GM18873 (cell line): Measurements from ENCODE around the gene NUP210L.

ENCODE experiments used
- ATAC-seq: cut with Tn5 transposase; IDR thresholded peaks from one replicate; pipeline ENCODE4 v1.9.1; 2021; ENCODE audit warnings: mild to moderate bottlenecking, moderate library complexity, moderate number of reproducible peaks; ENCODE audit not compliant: unreplicated experiment, low FRiP score

NUP210L gene

DNA sequence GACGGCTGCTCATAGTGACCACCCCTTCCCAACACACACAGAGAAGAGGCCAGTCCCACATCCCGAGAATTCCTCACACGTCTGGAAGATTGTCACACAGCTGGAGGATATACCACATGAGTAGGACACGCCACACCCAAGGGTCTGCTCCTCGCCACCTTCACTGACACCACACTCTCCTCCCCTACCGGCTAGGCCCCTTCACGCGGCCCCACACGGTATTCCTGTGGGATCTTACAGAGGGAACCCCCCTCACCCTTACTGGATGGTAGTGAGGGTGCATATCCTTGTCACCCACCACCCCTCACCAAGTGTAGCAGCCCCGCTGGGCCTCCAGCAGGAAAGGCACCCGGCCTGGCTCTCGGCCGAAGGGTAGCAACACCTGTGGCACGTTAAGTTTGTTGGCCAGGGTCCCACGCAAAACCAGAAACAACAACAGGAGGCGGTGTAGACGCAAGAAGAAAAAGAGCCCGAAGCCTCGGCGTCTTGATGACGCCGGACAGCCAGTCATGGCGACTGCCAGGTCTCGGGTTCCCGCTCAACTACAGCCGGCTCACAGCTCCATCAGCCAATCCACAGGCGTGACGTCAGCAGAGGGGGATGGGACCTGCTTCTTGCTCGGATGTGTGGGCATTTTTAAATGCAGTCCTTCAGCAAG lies at the start of gene NUP210L:
TSS of gene NUP210L (minus strand) at position 540 of the 658 bp plus-strand sequence.
- no peak for ATAC-seq

DNA sequence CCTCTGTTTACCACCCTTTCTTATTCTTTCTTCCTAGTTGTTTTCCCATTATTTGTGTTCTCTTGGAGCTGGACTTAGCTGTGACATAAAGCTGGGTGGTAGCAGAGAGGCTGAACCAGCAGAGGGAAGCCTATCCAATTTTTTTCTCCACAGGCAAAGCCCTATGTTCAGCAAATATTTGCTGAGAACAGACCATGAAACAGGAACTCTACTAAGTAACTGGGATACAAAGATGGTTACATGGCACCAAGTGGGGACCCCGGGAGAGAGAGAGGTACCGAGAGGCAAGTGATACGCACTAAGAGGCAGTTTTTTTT lies 44.6 kb upstream of the NUP210L start:
- ATAC-seq, result no peak

GRCh38 chr1:154198756-154199562 lies 44.1 kb upstream of the NUP210L start:
- no peak for ATAC-seq

- ATAC-seq, result no peak
Observed at GRCh38 chr1:154193821-154194220, 38.9 kb upstream of the NUP210L start.

GRCh38 chr1:154192476-154192875 lies 37.6 kb upstream of the NUP210L start:
- no peak for ATAC-seq

GRCh38 chr1:154191990-154192461 lies 37.2 kb upstream of the NUP210L start, which contains the start of gene TPM3:
Gene TPM3 (minus strand): TSS chr1:154192100. CDS start chr1:154192018, 82 bp downstream.
- no peak for ATAC-seq

GRCh38 chr1:154190550-154190949 lies 35.7 kb upstream of the NUP210L start:
- no peak for ATAC-seq

DNA sequence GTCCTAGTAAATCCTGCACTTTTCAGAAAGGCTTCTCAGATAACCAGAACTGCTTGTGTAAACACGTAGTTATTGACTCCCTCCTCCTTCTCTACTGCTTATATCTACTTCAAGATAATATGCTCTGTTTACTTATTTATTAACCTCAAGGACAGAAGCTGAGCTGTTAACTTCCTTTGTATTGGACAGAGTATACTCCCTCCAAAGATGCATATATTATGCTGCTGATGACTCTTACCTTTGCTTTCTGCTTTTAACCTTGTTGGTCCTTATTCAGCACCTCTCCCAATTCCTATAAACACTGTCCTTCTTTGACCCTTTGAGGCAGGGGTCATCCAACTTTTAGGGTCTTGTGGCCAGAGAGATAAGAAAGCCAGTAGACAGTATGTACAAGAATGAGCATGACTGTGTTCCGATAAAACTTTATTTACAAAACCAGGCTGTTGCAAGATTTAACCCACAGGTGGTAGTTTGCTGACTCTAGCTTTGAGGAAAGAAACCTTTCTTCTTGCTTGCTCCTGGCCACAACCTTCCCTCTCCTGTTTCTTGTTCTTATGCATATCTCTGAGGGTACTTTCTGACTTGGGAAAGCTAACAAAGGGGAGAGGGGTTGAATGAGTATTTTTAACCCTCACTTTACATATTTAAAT lies 32.1 kb upstream of the NUP210L start:
- ATAC-seq, result no peak

DNA sequence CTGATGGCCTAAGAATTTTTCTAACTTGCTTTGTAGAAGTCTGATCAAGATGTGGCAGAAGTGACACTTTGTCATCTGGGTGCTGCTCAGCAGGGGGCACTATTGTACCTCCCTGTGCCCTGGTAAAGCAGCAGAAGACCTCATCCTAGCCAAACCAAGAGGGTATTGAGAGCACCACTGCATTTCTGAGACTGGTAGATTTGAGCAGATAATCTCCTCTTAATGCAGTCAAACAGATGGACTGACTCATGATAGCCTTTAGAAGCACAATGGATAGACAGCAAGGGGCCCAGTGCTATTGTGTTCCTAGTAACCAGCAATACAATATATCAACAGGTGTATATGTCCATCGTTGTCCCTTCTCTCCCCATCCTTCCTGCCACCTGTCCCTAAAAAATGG lies 31.3 kb upstream of the NUP210L start:
- ATAC-seq, result no peak

GRCh38 chr1:154183046-154183915 lies 28.4 kb upstream of the NUP210L start:
- peak; percentile 60 for ATAC-seq

- peak; percentile 30 for ATAC-seq
Observed at GRCh38 chr1:154182344-154183045, 27.6 kb upstream of the NUP210L start.

GRCh38 chr1:154181944-154182343 lies 27.1 kb upstream of the NUP210L start:
- no peak for ATAC-seq

DNA sequence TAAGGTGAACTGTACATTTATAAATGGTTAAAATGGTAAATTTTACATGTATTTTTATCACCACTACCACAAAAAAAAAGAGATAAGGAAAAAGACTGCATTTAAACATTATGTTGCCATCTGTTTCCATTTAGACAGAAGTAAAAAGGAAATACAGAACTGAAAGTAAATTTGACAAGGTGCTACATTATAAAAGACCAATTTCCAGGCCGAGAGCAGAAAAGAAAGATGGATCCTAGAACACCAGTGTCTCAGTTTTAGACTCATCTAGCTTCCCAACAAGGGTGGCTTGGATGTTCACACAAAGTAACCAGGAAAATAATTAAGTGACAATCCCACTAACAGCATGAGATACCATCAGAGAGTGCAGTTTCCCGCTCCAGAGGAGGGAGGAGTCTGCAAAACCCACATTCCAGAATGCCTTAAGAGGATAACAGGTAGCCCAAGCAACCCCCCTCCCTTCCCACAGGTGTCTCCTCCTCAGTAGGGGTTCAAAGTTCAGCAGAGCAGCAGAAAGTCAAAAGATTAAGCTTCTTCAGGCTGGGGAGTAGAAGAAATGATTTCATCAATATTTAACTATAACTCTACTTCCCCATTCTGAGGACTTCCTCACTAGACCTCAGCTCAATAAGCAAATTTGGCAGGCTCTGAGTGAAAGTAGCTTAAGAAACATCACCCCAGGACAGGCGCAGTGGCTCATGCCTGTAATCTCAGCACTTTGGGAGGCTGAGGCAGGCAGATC lies 25.2 kb upstream of the NUP210L start:
- no peak for ATAC-seq

DNA sequence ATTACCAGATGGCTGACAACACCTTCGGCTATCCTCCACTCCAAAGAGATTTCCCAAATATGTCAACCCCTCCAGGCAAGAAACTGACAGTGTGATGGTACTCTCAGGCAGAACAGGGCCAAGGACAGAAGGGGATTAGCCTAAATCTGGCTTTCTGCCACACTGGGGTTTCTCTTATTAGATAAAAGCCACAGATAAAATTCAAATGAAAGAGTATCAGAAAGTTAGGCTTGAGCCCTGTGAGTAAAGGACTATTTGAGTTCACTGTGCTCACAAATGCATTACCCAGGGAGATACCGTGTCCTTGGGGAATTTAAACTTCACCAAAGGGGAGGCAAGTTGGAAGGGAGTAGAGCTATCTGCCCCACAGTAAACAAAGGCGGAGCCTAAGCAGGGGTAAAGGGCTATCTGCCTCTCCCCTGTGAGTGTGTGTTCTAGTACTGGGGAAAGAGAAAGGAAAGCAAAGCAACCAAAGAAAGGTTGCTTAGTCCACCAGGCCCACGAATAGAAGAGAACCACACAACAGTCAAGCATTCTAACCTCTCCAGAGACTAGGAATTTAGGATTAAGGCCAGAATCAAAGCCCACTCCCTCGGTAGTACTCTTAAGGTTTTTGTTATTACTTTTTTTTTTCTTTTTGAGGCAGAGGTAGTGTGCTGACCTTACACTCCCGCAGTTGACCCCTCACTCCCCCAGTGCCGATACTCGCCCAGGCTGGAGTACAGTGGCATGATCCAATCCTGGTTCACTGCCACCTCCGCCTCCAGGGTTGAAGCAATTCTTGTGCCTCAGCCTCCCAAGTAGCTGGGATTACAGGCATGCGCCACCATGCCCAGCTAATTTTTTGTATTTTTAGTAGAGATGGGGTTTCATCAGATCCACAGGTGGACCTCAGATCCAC lies 24.3 kb upstream of the NUP210L start:
- ATAC-seq, result no peak

DNA sequence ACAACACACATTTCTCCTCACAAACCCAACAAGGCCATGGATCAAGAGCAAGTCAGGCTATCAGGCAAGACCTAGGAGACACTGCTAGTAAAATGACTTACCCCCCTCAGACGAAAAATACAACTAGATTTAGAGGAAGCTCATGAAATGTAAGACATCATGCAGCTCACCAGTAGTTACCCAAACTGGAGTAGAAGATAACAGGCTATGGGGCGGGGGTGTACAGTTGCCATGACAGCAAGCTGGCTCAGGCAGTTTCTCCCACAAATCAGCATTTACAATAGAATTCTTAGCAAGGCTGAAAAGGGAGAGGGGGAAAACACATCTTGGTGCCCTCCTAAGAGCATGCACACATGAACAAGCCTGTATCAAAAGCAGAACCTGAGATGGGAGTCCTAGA lies 23.1 kb upstream of the NUP210L start:
- ATAC-seq, result no peak

DNA sequence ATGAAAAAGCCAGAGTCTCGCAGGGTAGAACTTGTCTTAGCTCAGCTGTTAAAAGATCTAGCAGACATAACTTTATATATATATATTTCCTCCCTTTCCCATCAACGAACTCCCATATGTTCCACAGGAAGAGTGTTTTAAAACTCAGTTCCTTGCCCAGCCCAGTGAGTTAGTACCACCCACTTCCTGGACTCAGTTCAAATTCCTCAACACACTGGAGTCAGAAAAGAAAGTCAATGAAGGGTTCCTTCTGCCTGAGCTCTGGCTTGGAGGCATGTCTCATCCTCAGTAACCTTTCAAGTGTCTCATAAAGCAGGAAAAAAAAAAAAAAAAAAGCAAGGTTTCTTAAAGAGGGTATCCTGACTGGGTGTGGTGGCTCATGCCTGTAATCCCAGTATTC lies 21.5 kb upstream of the NUP210L start:
- no peak for ATAC-seq

DNA sequence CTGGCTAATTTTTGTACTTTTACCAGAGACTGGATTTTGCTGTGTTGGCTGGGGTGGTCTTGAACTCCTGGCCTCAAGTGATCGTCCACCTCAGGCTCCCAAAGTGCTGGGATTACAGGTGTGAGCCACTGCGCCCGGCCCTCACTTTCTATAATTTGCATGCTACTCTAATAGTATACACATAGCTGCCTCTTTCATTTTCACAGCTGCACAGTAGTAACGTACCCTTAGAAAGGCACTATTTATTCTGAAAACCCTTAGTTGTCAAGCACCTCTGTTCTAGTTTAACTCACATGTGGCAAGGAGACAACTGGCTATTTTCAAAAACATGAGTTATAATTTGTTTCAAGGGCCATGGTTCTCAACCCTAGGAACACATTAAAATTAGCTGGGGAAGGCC lies 19.8 kb upstream of the NUP210L start:
- ATAC-seq, result no peak

DNA sequence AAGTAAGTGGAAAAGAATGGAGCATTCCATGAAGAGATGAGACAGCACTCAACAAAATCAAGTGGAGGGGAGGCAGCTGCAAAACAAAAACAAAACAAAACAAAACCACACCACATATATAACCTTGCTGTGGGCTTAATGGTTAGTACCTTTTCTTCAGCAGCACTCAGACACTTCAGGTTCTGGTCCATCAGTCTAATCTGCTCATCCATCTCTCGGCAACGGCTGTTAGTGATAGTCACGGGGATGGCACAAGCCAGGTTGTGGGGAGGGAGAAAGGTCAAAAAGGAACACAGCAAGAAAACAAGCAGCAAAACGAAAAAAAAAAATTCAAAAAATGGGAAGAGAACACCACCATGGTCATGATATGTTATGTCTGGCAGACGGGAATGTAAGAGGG lies 17.0 kb upstream of the NUP210L start:
- ATAC-seq, result no peak
